Loucy (cell line): ENCODE measurements around the gene ESF1.

Experiments used
- H2AFZ ChIP-seq: fragments of 200-600 bp; sonication (generic); 2 replicates; pipeline ENCODE4 v1.6.0; 2016; ENCODE audit warnings: antibody characterized with exemption, mild to moderate bottlenecking, low read length, moderate library complexity
- H3F3A ChIP-seq: fragments of 200-600 bp; 2 replicates; pipeline ENCODE4 v1.6.0; 2016; ENCODE audit warnings: antibody characterized with exemption, low read depth, mild to moderate bottlenecking
- H3K27me3 ChIP-seq: fragments of 200-600 bp; sonication (generic); 2 replicates; pipeline ENCODE4 v1.6.1; 2014; ENCODE audit warnings: low read length, mild to moderate bottlenecking; ENCODE audit not compliant: insufficient read depth, poor library complexity, severe bottlenecking
- H3K36me3 ChIP-seq: fragments of 200-600 bp; sonication (generic); 2 replicates; pipeline ENCODE4 v1.6.1; 2016; ENCODE audit warnings: low read length; ENCODE audit not compliant: insufficient read depth
- H3K4me1 ChIP-seq: fragments of 200-600 bp; sonication (generic); 2 replicates; pipeline ENCODE4 v1.5.1; 2014; ENCODE audit warnings: low read length, mild to moderate bottlenecking; ENCODE audit not compliant: insufficient read depth, poor library complexity, severe bottlenecking
- H3K4me2 ChIP-seq: fragments of 200-600 bp; sonication (generic); 2 replicates; pipeline ENCODE4 v1.6.0; 2014; ENCODE audit warnings: antibody characterized with exemption, low read length, low read depth, mild to moderate bottlenecking; ENCODE audit not compliant: poor library complexity, severe bottlenecking
- H3K4me3 ChIP-seq: fragments of 200-600 bp; sonication (generic); 2 replicates; pipeline ENCODE4 v1.5.1; 2014; ENCODE audit warnings: low read length, mild to moderate bottlenecking, mixed read lengths; ENCODE audit not compliant: poor library complexity, severe bottlenecking
- H3K79me2 ChIP-seq: fragments of 200-600 bp; sonication (generic); 2 replicates; pipeline ENCODE4 v1.6.1; 2014; ENCODE audit warnings: low read length; ENCODE audit not compliant: insufficient read depth
- H3K9ac ChIP-seq: fragments of 200-600 bp; sonication (generic); 2 replicates; pipeline ENCODE4 v1.6.0; 2014; ENCODE audit warnings: mild to moderate bottlenecking, low read depth, low read length, moderate library complexity; ENCODE audit not compliant: poor library complexity, severe bottlenecking
- H3K9me2 ChIP-seq: fragments of 200-600 bp; sonication (generic); replicated peaks from 2 replicates; pipeline ENCODE4 v1.6.1; 2016; ENCODE audit warnings: low read depth, low read length, mixed read lengths
- H3K9me3 ChIP-seq: fragments of 200-600 bp; sonication (generic); 2 replicates; pipeline ENCODE4 v1.6.1; 2014; ENCODE audit warnings: mild to moderate bottlenecking, antibody characterized with exemption, low read length, low read depth; ENCODE audit not compliant: insufficient read depth
- H4K20me1 ChIP-seq: fragments of 200-600 bp; sonication (generic); 2 replicates; pipeline ENCODE4 v1.6.0; 2014; ENCODE audit warnings: antibody characterized with exemption, low read length, mild to moderate bottlenecking; ENCODE audit not compliant: insufficient read depth, poor library complexity, severe bottlenecking
- CTCF ChIP-seq: fragments of 200-600 bp; sonication (generic); conservative IDR thresholded peaks from 2 replicates; pipeline ENCODE4 v1.5.1; 2014; ENCODE audit warnings: mild to moderate bottlenecking, antibody characterized with exemption, low read length
- EZH2phosphoT487 ChIP-seq: fragments of 200-600 bp; IDR thresholded peaks from 2 replicates; pipeline ENCODE4 v1.6.1; 2018; ENCODE audit warnings: antibody characterized with exemption, mild to moderate bottlenecking, moderate library complexity, borderline replicate concordance

Gene ESF1

DNA sequence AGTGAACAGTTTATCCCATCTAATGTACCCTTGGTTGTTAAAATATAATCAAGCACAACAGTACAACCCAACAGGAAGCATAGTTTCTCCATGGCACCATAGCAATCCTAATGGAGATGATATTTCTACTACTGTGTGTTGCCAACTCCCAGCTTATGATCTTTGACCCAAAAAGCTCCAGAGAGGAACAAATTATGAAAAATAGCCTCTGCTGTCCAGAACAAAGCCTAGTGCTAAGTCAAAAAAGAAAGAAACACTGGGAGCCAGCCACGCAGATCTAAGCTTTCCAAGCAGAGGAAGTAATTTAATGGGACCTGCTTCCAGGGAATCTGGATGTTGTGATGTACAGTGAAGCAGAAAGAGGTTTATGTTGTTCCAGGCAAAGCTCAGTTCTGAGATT, 93.8 kb downstream of the ESF1 start:
- Histone ChIP-seq H3K27me3 (no peaks in the 10 kb centered on the region), H3K36me3 (no peaks in the 10 kb centered on the region), H4K20me1 (no peaks in the 10 kb centered on the region), H3K4me2 (no peak overlapping the region), H3K4me1 (no peaks in the 10 kb centered on the region), H3K9me3 (no peaks in the 10 kb centered on the region), H3K4me3 (no peak overlapping the region), H3K9me2 (no peaks in the 10 kb centered on the region), H3F3A (no peaks in the 10 kb centered on the region), H3K79me2 (no peaks in the 10 kb centered on the region), H3K9ac (no peak overlapping the region), H2AFZ (no peak overlapping the region)
- no peak for TF ChIP-seq CTCF
- no peak for TF ChIP-seq EZH2phosphoT487

DNA sequence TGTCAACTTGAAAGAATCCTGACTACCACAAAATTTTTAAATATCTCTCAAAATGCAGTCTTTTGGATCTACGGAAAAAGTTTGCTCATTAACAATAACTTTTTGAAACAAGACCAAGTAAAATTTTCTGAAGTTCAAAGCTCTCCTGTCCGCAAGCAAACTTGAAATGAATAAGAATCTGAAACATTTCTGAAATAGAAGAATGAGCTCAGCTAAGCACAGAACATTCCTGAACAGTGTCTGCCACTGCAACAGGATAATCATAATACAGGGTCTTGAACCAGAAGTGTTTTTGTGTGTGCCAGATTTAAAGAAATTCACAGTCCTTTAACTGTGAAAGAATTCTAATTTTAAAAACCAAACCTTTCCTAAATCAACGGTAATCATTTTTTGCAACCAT, 96.9 kb downstream of the ESF1 start:
- Histone ChIP-seq H2AFZ (no peak overlapping the region), H4K20me1 (no peaks in the 10 kb centered on the region), H3K36me3 (no peaks in the 10 kb centered on the region), H3K4me3 (no peak overlapping the region), H3K27me3 (no peaks in the 10 kb centered on the region), H3K79me2 (no peaks in the 10 kb centered on the region), H3K9me3 (no peaks in the 10 kb centered on the region), H3K9me2 (no peaks in the 10 kb centered on the region), H3K9ac (no peak overlapping the region), H3K4me2 (no peak overlapping the region), H3K4me1 (no peaks in the 10 kb centered on the region), H3F3A (no peaks in the 10 kb centered on the region)
- TF ChIP-seq EZH2phosphoT487, result no peak
- no peak for TF ChIP-seq CTCF

DNA sequence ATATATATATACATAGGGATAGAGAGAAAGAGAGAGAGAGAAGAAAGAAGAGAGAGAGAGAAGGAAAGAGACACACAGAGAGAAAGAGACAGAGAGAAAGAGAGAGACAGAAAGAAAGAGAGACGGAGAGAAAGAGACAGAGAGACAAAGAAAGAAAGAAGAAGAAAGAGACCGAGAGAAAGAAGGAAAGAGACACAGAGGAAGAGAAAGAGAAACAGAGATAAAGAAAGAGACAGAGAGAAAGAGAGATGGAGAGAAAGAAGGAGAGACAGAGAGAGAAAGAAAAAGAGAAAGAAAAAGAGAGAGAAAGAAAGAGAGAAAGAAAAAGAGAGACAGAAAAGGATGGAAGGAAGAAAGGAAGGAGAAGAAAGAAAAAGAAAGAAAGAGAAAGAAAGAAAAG, 99.1 kb downstream of the ESF1 start:
- no peak overlapping the region for H3K9ac ChIP-seq
- no peaks in the 10 kb centered on the region for H3K27me3 ChIP-seq
- TF ChIP-seq CTCF (no peak), EZH2phosphoT487 (no peak)
- no peaks in the 10 kb centered on the region for H3K79me2 ChIP-seq
- H3K4me1 ChIP-seq, result no peaks in the 10 kb centered on the region
- no peaks in the 10 kb centered on the region for H3K9me2 ChIP-seq
- H3K36me3 ChIP-seq, result no peaks in the 10 kb centered on the region
- no peak overlapping the region for H3K4me3 ChIP-seq
- no peak overlapping the region for H3K4me2 ChIP-seq
- no peaks in the 10 kb centered on the region for H3F3A ChIP-seq
- H3K9me3 ChIP-seq, result no peaks in the 10 kb centered on the region
- H4K20me1 ChIP-seq, result no peaks in the 10 kb centered on the region
- H2AFZ ChIP-seq, result no peak overlapping the region
